A673 (cell line): ENCODE measurements around the gene DGCR8. TPM values are rescaled to one million over a fixed set of nuclear protein-coding genes. Genes with fewer than 3 reads are reported as not detected.

Experiments
- BruUV-seq: library from RNA; stranded (reverse); fragments of 400-500 nt; replicated peaks from 2 replicates; lab custom pipeline; 2021; lab: Mats Ljungman, UMichigan
- CTCF ChIA-PET: fragments of 300-600 bp; sonication (Branson Sonifier 250); formaldehyde crosslinking; loops from one replicate; lab custom pipeline; 2022; ENCODE audit warnings: antibody characterized with exemption; lab: Charles Lee
- POLR2A ChIA-PET: fragments of 300-600 bp; sonication (Branson Sonifier 250); formaldehyde crosslinking; loops from one replicate; lab custom pipeline; 2022; ENCODE audit warnings: antibody characterized with exemption; ENCODE audit not compliant: low non-redundant PET; lab: Charles Lee
- DNase-seq: peaks from one replicate; pipeline ENCODE4 v3.0.0-alpha.2; 2015; ENCODE audit warnings: low spot score
- H3K27ac ChIP-seq: fragments of 200-600 bp; sonication (generic); 2 replicates; pipeline ENCODE4 v1.5.1; 2016; ENCODE audit warnings: mixed run types, low read depth, mild to moderate bottlenecking, mixed read lengths, antibody characterized with exemption, low read length; ENCODE audit not compliant: poor library complexity, severe bottlenecking
- H3K27me3 ChIP-seq: fragments of 200-600 bp; sonication (generic); replicated peaks from 2 replicates; pipeline ENCODE4 v1.6.1; 2017; ENCODE audit warnings: mixed run types, low read depth, mild to moderate bottlenecking, mixed read lengths, antibody characterized with exemption, low read length; ENCODE audit not compliant: insufficient read depth, poor library complexity
- H3K36me3 ChIP-seq: fragments of 200-600 bp; sonication (generic); 2 replicates; pipeline ENCODE4 v1.6.1; 2016; ENCODE audit warnings: mixed run types, mild to moderate bottlenecking, mixed read lengths, antibody characterized with exemption, low read length; ENCODE audit not compliant: insufficient read depth, poor library complexity, severe bottlenecking
- H3K4me1 ChIP-seq: fragments of 200-600 bp; sonication (generic); 2 replicates; pipeline ENCODE4 v1.6.1; 2017; ENCODE audit warnings: mixed run types, mild to moderate bottlenecking, mixed read lengths, antibody characterized with exemption, low read length; ENCODE audit not compliant: insufficient read depth, poor library complexity, severe bottlenecking
- H3K4me3 ChIP-seq: fragments of 200-600 bp; sonication (generic); 2 replicates; pipeline ENCODE4 v1.5.1; 2016; ENCODE audit warnings: low read depth, mixed run types, mild to moderate bottlenecking, mixed read lengths, low read length; ENCODE audit not compliant: poor library complexity, severe bottlenecking
- H3K9me3 ChIP-seq: fragments of 200-600 bp; sonication (generic); 2 replicates; pipeline ENCODE4 v1.6.1; 2016; ENCODE audit warnings: mixed run types, low read depth, mild to moderate bottlenecking, mixed read lengths, antibody characterized with exemption, low read length; ENCODE audit not compliant: poor library complexity, severe bottlenecking
- EZH2 ChIP-seq: fragments of 200-600 bp; sonication (generic); IDR thresholded peaks from 2 replicates; pipeline ENCODE4 v1.6.1; 2017; ENCODE audit warnings: borderline replicate concordance, low read depth, mild to moderate bottlenecking, mixed read lengths, antibody characterized with exemption, low read length; ENCODE audit not compliant: poor library complexity, severe bottlenecking
- intact Hi-C: fragments of 100-400 bp; cut with micrococcal nuclease; formaldehyde crosslinking; loops from one replicate; pipeline ENCODE4 v1.10.0; 2022; ENCODE audit not compliant: unreplicated experiment
- total RNA-seq: library from RNA; stranded (reverse); gene quantifications from 2 replicates; pipeline ENCODE4 v1.2.3, GENCODE V29; 2021
- TF ChIP-seq, protein P1 (sequence below): fragments of 300-800, 200-600 bp; sonication (generic); conservative IDR thresholded peaks from 2 replicates; pipeline ENCODE4 v1.5.1; 2017; ENCODE audit warnings: low read depth, mild to moderate bottlenecking, antibody characterized with exemption, low read length, moderate library complexity, mixed read lengths

Gene DGCR8
- total RNA-seq, 1 experiment from 2014 or later = 63.2 TPM

DNA sequence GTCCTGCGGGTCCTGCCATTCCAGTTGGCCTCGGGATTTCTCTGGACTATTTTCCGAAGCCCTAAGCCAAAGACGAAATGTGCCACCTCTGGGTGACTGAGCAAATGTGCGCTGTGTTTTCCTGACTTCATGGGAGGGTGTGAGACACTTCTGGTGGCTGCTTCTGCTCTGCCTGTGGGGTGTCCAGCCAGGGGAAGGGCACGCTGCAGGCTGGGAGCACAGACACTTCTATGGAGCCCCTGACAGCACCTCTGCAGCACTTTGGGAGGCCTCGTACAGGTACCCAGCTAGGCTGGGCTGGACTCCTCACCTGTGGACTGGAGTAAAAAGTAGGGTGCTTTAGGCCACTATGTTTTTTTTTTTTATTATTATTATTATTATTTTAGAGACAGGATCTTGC is 41.5 kb upstream of the DGCR8 start:
- TF ChIP-seq, protein P1, sequence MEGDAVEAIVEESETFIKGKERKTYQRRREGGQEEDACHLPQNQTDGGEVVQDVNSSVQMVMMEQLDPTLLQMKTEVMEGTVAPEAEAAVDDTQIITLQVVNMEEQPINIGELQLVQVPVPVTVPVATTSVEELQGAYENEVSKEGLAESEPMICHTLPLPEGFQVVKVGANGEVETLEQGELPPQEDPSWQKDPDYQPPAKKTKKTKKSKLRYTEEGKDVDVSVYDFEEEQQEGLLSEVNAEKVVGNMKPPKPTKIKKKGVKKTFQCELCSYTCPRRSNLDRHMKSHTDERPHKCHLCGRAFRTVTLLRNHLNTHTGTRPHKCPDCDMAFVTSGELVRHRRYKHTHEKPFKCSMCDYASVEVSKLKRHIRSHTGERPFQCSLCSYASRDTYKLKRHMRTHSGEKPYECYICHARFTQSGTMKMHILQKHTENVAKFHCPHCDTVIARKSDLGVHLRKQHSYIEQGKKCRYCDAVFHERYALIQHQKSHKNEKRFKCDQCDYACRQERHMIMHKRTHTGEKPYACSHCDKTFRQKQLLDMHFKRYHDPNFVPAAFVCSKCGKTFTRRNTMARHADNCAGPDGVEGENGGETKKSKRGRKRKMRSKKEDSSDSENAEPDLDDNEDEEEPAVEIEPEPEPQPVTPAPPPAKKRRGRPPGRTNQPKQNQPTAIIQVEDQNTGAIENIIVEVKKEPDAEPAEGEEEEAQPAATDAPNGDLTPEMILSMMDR = no peak
- TF ChIP-seq EZH2 = no peak
- intact Hi-C loops = no loop called here
- Histone ChIP-seq H3K27ac (no peak overlapping the region), H3K27me3 (no peaks in the 10 kb centered on the region), H3K4me1 (no peaks in the 10 kb centered on the region), H3K9me3 (no peaks in the 10 kb centered on the region), H3K36me3 (no peaks in the 10 kb centered on the region), H3K4me3 (no peak overlapping the region)
- no TSS peak for BruUV-seq
- CTCF ChIA-PET = no interaction called here
- DNase-seq = no peak
- POLR2A ChIA-PET = no interaction called here

DNA sequence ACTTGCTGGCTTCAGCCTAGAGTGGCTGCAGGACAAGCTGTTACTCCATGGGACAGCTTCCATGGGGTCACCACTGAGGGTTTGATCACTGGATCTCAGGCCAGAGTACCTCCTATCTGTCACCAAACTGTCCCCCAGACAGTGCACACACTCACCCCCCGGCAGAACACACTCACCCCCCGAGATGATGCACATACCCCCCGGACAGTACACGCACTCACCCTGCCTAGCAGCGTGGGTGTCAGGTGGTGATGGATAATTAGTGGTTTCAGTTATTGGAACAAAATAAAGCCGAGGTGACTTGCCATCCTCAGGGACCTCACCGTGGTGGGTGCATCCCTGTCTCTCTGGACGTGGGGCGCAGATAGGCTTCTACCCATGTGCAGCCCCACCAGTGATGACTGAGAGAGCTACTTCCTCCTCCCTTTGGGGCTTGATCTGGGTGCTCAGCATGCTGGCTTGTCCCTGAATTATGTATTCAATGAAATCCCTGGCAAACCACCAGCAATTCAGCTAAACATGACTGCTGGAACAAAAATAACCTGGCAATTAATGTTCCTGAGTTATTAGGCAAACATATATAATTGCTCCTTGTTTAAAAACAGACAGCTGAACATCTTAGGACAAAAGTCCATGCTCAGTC is 40.2 kb upstream of the DGCR8 start:
- H3K9me3 ChIP-seq = no peaks in the 10 kb centered on the region
- H3K4me3 ChIP-seq = no peak overlapping the region
- no peaks in the 10 kb centered on the region for H3K36me3 ChIP-seq
- POLR2A ChIA-PET = no interaction called here
- DNase-seq = no peak
- intact Hi-C loops = no loop called here
- no peak overlapping the region for H3K27ac ChIP-seq
- no peaks in the 10 kb centered on the region for H3K27me3 ChIP-seq
- H3K4me1 ChIP-seq = no peaks in the 10 kb centered on the region
- BruUV-seq = no TSS peak
- TF ChIP-seq, protein P1 = no peak
- CTCF ChIA-PET = no interaction called here

DNA sequence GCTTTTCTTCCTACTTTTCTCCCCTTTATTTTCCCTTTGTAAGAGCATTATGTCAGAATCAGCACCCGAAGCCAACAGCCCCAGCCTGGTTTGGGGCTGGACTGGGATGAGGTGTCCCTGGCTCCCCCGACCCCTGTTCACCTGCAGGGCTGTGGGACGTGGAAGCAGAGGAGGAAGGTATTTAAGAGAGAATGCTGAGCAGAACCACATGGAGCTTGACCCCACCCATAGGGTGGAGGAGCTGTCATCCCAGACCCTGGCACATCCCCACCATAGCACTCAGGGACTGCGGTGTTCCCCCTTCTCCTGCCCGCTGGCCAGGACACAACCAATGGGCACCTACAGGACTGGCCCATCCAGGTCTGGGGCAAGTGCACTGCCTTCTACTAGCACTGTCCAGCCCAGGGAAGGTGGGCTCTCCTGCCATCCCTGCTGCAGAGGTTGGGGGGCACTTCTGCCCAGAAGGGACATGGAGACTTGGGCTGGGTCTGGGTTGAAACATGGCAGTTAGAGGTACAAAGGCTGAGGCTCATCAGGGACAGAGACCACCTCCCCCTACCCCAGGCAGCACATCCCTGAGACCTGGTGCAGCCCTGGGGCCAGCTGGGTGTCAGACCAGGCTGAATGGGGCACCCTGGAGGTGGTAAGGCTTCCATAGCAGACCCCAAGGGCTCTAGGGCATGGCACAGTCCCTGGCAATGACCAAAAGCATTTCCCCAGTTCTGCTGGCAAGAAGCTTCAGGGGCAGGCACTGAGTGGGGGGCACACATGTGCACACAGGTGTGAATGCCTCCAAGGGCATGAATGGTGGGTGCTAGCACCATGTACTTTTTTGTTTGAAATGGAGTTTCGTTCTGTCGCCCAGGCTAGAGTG is 39.5 kb upstream of the DGCR8 start:
- intact Hi-C loops = no loop called here
- POLR2A ChIA-PET = no interaction called here
- Histone ChIP-seq H3K4me3 (no peak overlapping the region), H3K4me1 (no peaks in the 10 kb centered on the region), H3K36me3 (no peaks in the 10 kb centered on the region), H3K27me3 (no peaks in the 10 kb centered on the region), H3K9me3 (no peaks in the 10 kb centered on the region), H3K27ac (no peak overlapping the region)
- CTCF ChIA-PET = no interaction called here
- no TSS peak for BruUV-seq
- DNase-seq = no peak
- TF ChIP-seq, protein P1 = no peak
- no peak for TF ChIP-seq EZH2
